Embryonic facial prominence (tissue), 1 donor: ENCODE data around the gene NISCH.
A peak's percentile ranks its signal among the peaks of the same experiment; 100 is the strongest.

Experiments used
- DNase-seq: peaks from one replicate; pipeline ENCODE4 v3.0.0-alpha.2; 2016; ENCODE audit errors: extremely low spot score

Gene NISCH

GRCh38 chr3:52455283-52456168, at the start of gene NISCH:
Gene NISCH, plus strand, starts transcription at chr3:52455604. Its CDS starts 38 bp downstream, at chr3:52455642.
- peak; percentile 77 for DNase-seq

- no peak for DNase-seq
These were observed 49.2 kb upstream of the NISCH start for GRCh38 chr3:52406231-52406661.

GRCh38 chr3:52406791-52407510, 48.5 kb upstream of the NISCH start:
- no peak for DNase-seq

- no peak for DNase-seq
These were observed 47.6 kb upstream of the NISCH start for GRCh38 chr3:52407779-52408178.

GRCh38 chr3:52408466-52408865, 46.9 kb upstream of the NISCH start:
- no peak for DNase-seq

- DNase-seq: no peak
These were observed 39.6 kb upstream of the NISCH start for GRCh38 chr3:52415800-52416199.

- no peak for DNase-seq
These were observed 35.0 kb upstream of the NISCH start for GRCh38 chr3:52420388-52420787.

- no peak for DNase-seq
These were observed 32.7 kb upstream of the NISCH start for GRCh38 chr3:52422669-52423068.

- no peak for DNase-seq
These were observed 32.2 kb upstream of the NISCH start for GRCh38 chr3:52423173-52423572.

- DNase-seq: peak; percentile 60
These were observed 27.0 kb upstream of the NISCH start for GRCh38 chr3:52428151-52429005.

GRCh38 chr3:52429031-52429430, 26.4 kb upstream of the NISCH start:
- no peak for DNase-seq

GRCh38 chr3:52429779-52430415, 25.5 kb upstream of the NISCH start:
- no peak for DNase-seq

GRCh38 chr3:52430416-52430810, 25.0 kb upstream of the NISCH start:
- DNase-seq: no peak

GRCh38 chr3:52431459-52432223, 23.8 kb upstream of the NISCH start:
- no peak for DNase-seq

GRCh38 chr3:52432225-52432624, 23.2 kb upstream of the NISCH start:
- no peak for DNase-seq

GRCh38 chr3:52432691-52433141, 22.7 kb upstream of the NISCH start:
- DNase-seq: no peak

GRCh38 chr3:52433328-52433995, 21.9 kb upstream of the NISCH start:
- no peak for DNase-seq

- no peak for DNase-seq
These were observed 21.4 kb upstream of the NISCH start for GRCh38 chr3:52433996-52434479.

- no peak for DNase-seq
These were observed 20.8 kb upstream of the NISCH start for GRCh38 chr3:52434491-52435115.
